ENCODE data around the gene PRKCA. TPM values are rescaled to one million over a fixed set of nuclear protein-coding genes. Genes with fewer than 3 reads are reported as not detected.

Gene PRKCA
- total and polyA plus RNA-seq, 2 of the 13 experiments (the other 11 are each of a cell fraction or from before 2014, with no cell fraction given) = 18.5 to 21.5 TPM

GRCh38 chr17:66301864-66302741, at the start of gene PRKCA (continued):
- TF ChIP-seq ZBED4 (CRISPR knock-in tag; IDR thresholded peaks at IDR 0.05; ENCODE audit: borderline replicate concordance) (no peak), POLR2G (IDR thresholded peaks at IDR 0.05; ENCODE audit: low read depth, low read length) (peak; percentile 84), MEIS2 (CRISPR knock-in tag; IDR thresholded peaks at IDR 0.05) (no peak; the same call in 1 of the 2 replicates), DMAP1 (CRISPR knock-in tag; IDR thresholded peaks at IDR 0.05) (peak; percentile 29; the same call in 1 of the 2 replicates), ZNF501 (CRISPR knock-in tag; IDR thresholded peaks at IDR 0.05) (peak; percentile 41; the same call in 1 of the 2 replicates), HOXD1 (CRISPR knock-in tag; IDR thresholded peaks at IDR 0.05) (0 out of 2 replicates have a peak, but pooled peaks have one; percentile 8), ASH2L (IDR thresholded peaks at IDR 0.05; ENCODE audit: insufficient read length, low read depth, low read length) (peak; percentile 74), ARID5B (CRISPR knock-in tag; IDR thresholded peaks at IDR 0.05) (peak; percentile 24; the same call in 1 of the 2 replicates), TAF1 (CRISPR knock-in tag; IDR thresholded peaks at IDR 0.05) (peak; percentile 39; the same call in 1 of the 2 replicates), RBFOX2 (IDR thresholded peaks at IDR 0.05; ENCODE audit: low read depth, low read length) (peak; percentile 64), CHCHD3 (CRISPR knock-in tag; IDR thresholded peaks at IDR 0.05) (peak; percentile 54; the same call in 1 of the 2 replicates), HMGXB4 (CRISPR knock-in tag; IDR thresholded peaks at IDR 0.05; ENCODE audit: borderline replicate concordance in 1 of 2, low read depth in 1 of 2) (peak in 1 of 2 experiments; percentile 16; a peak in 1 of 4 replicates), ZNF580 (CRISPR knock-in tag; IDR thresholded peaks at IDR 0.05; ENCODE audit: borderline replicate concordance, low read depth) (0 out of 2 replicates have a peak, but pooled peaks have one; percentile 25), KMT2A (CRISPR knock-in tag; IDR thresholded peaks at IDR 0.05) (peak; percentile 64), SALL1 (CRISPR knock-in tag; IDR thresholded peaks at IDR 0.05) (peak; percentile 18; the same call in 1 of the 2 replicates), NRL (CRISPR knock-in tag; IDR thresholded peaks at IDR 0.05; ENCODE audit: borderline replicate concordance) (peak; percentile 52; the same call in 1 of the 2 replicates)

Data from HepG2 (cell line).